ENCODE measurements around the gene MMP20. TPM values are rescaled to one million over a fixed set of nuclear protein-coding genes. Genes with fewer than 3 reads are reported as not detected.
"Not testable (repeated sequence)": the region's sequence is repeated elsewhere in the genome, so short reads cannot be mapped to it uniquely, and the experiment has no call there.

The MMP20 gene
- total RNA-seq, 8 experiments from 2014 or later = not detected

GRCh38 chr11:102639656-102640055 is 14.5 kb upstream of the MMP20 start:
- Histone ChIP-seq H3K4me3 (no peak overlapping the region), H3K4me1 (replicated peaks in 1 of 2) (peaks cover 0 to 12% of the 10 kb centered on the region in 2 donors), H3K27ac (no peak overlapping the region)
- no peak for ATAC-seq (replicated peaks in 6 of 8)
- in situ Hi-C loops (cut with MboI; ENCODE audit: low pct_unique_long_range_greater_than_20kb in 2 of 9, low sequenced_read_pairs in 9 of 9, unreplicated experiment in 9 of 9) = no loop called here

GRCh38 chr11:102637731-102638130 is 12.6 kb upstream of the MMP20 start:
- in situ Hi-C loops (cut with MboI; ENCODE audit: low pct_unique_long_range_greater_than_20kb in 2 of 9, low sequenced_read_pairs in 9 of 9, unreplicated experiment in 9 of 9) = no loop called here
- Histone ChIP-seq H3K4me1 (replicated peaks in 1 of 2) (peaks cover 0 to 10% of the 10 kb centered on the region in 2 donors), H3K4me3 (no peak overlapping the region), H3K27ac (no peak overlapping the region)
- 0 to 81% (median 63%) methylated on average over 1 to 5 of the region's 5 CpGs; no CpG with 5 or more reads in 3 of the 10 experiments for WGBS, 10 experiments
- peak in 4 of 8 experiments; percentile 19 to 51 (median 32) for ATAC-seq (replicated peaks in 6 of 8)

GRCh38 chr11:102633385-102634026 is 8.4 kb upstream of the MMP20 start:
- in situ Hi-C loops (cut with MboI; ENCODE audit: low pct_unique_long_range_greater_than_20kb in 2 of 9, low sequenced_read_pairs in 9 of 9, unreplicated experiment in 9 of 9) = no loop called here
- Histone ChIP-seq H3K27ac (no peak overlapping the region), H3K4me3 (no peak overlapping the region), H3K4me1 (replicated peaks in 1 of 2) (peaks cover 0 to 7% of the 10 kb centered on the region in 2 donors)
- no peak for ATAC-seq (replicated peaks in 6 of 8)
- 50 to 100% (median 86%) methylated on average over 1 to 6 of the region's 6 CpGs for WGBS, 10 experiments

- ATAC-seq (replicated peaks in 6 of 8) = no peak
- in situ Hi-C loops (cut with MboI; ENCODE audit: low pct_unique_long_range_greater_than_20kb in 2 of 9, low sequenced_read_pairs in 9 of 9, unreplicated experiment in 9 of 9) = no loop called here
- WGBS, 10 experiments = 63 to 100% (median 100%) methylated on average over 1 of the region's 1 CpG
These were observed 6.9 kb upstream of the MMP20 start for GRCh38 chr11:102632026-102632425.

GRCh38 chr11:102630598-102631448 is 5.7 kb upstream of the MMP20 start:
- WGBS, 10 experiments = 75 to 100% (median 98%) methylated on average over 1 to 6 of the region's 11 CpGs; no CpG with 5 or more reads in 2 of the 10 experiments
- H3K4me1 ChIP-seq (replicated peaks in 1 of 2) = no peaks in the 10 kb centered on the region
- no peak overlapping the region for H3K4me3 ChIP-seq
- H3K27ac ChIP-seq = no peak overlapping the region
- ATAC-seq (replicated peaks in 6 of 8) = peak in 2 of 8 experiments; percentile 42 to 48
- in situ Hi-C loops (cut with MboI; ENCODE audit: low pct_unique_long_range_greater_than_20kb in 2 of 9, low sequenced_read_pairs in 9 of 9, unreplicated experiment in 9 of 9) = no loop called here

More at GRCh38 chr11:102632026-102632425, 6.9 kb upstream of the MMP20 start:
- Histone ChIP-seq H3K27ac (no peak overlapping the region), H3K4me3 (no peak overlapping the region), H3K4me1 (replicated peaks in 1 of 2) (no peaks in the 10 kb centered on the region)

- in situ Hi-C loops (cut with MboI; ENCODE audit: low pct_unique_long_range_greater_than_20kb in 2 of 9, low sequenced_read_pairs in 9 of 9, unreplicated experiment in 9 of 9); H3K27ac ChIP-seq; H3K4me1 ChIP-seq (replicated peaks in 1 of 2); H3K4me3 ChIP-seq: not testable (repeated sequence)
- ATAC-seq (replicated peaks in 6 of 8) = peak in 1 of 8 experiments; percentile 60
- 43 to 100% (median 86%) methylated on average over 1 of the region's 1 CpG; no CpG with 5 or more reads in 3 of the 10 experiments for WGBS, 10 experiments
These were observed 4.8 kb upstream of the MMP20 start for GRCh38 chr11:102629908-102630307.

- Histone ChIP-seq H3K27ac (no peak overlapping the region), H3K4me3 (no peak overlapping the region), H3K4me1 (replicated peaks in 1 of 2) (no peaks in the 10 kb centered on the region)
- in situ Hi-C loops (cut with MboI; ENCODE audit: low pct_unique_long_range_greater_than_20kb in 2 of 9, low sequenced_read_pairs in 9 of 9, unreplicated experiment in 9 of 9) = no loop called here
- no peak for ATAC-seq (replicated peaks in 6 of 8)
- WGBS, 10 experiments = 0 to 100% (median 35%) methylated on average over 1 of the region's 1 CpG; no CpG with 5 or more reads in 2 of the 10 experiments
These were observed 1.5 kb upstream of the MMP20 start for GRCh38 chr11:102626676-102627075.

- 30 to 100% (median 84%) methylated on average over 1 to 5 of the region's 8 CpGs; no CpG with 5 or more reads in 3 of the 10 experiments for WGBS, 10 experiments
- Histone ChIP-seq H3K4me1 (replicated peaks in 1 of 2) (no peaks in the 10 kb centered on the region), H3K27ac (no peak overlapping the region), H3K4me3 (no peak overlapping the region)
- in situ Hi-C loops (cut with MboI; ENCODE audit: low pct_unique_long_range_greater_than_20kb in 2 of 9, low sequenced_read_pairs in 9 of 9, unreplicated experiment in 9 of 9) = loop anchor here in 1 of 9 experiments (25.0 kb wide), 1 partner anchor 262 kb away; no protein-coding TSS in a partner anchor
- no peak for ATAC-seq (replicated peaks in 6 of 8)
These were observed 1.1 kb downstream of the MMP20 start for GRCh38 chr11:102623998-102624397.

GRCh38 chr11:102623128-102623527 is 2.0 kb downstream of the MMP20 start:
- WGBS, 10 experiments = 33 to 100% (median 88%) methylated on average over 1 to 4 of the region's 5 CpGs; no CpG with 5 or more reads in 5 of the 10 experiments
- ATAC-seq (replicated peaks in 6 of 8) = no peak
- H3K4me1 ChIP-seq (replicated peaks in 1 of 2) = no peaks in the 10 kb centered on the region
- H3K27ac ChIP-seq = no peak overlapping the region
- H3K4me3 ChIP-seq = no peak overlapping the region
- in situ Hi-C loops (cut with MboI; ENCODE audit: low pct_unique_long_range_greater_than_20kb in 2 of 9, low sequenced_read_pairs in 9 of 9, unreplicated experiment in 9 of 9) = loop anchor here in 1 of 9 experiments (25.0 kb wide), 1 partner anchor 261 kb away; no protein-coding TSS in a partner anchor

GRCh38 chr11:102622258-102622657 is 2.9 kb downstream of the MMP20 start:
- no peak overlapping the region for H3K27ac ChIP-seq
- WGBS, 10 experiments = 61 to 94% (median 83%) methylated on average over 3 to 5 of the region's 5 CpGs; no CpG with 5 or more reads in 3 of the 10 experiments
- in situ Hi-C loops (cut with MboI; ENCODE audit: low pct_unique_long_range_greater_than_20kb in 2 of 9, low sequenced_read_pairs in 9 of 9, unreplicated experiment in 9 of 9) = loop anchor here in 1 of 9 experiments (25.0 kb wide), 1 partner anchor 260 kb away; no protein-coding TSS in a partner anchor

GRCh38 chr11:102620818-102621561 is 4.1 kb downstream of the MMP20 start:
- in situ Hi-C loops (cut with MboI; ENCODE audit: low pct_unique_long_range_greater_than_20kb in 2 of 9, low sequenced_read_pairs in 9 of 9, unreplicated experiment in 9 of 9) = loop anchor here in 1 of 9 experiments (25.0 kb wide), 1 partner anchor 259 kb away; no protein-coding TSS in a partner anchor
- H3K4me1 ChIP-seq (replicated peaks in 1 of 2) = peaks cover 6 to 7% of the 10 kb centered on the region in 2 donors
- peak in 2 of 8 experiments; percentile 85 to 95 for ATAC-seq (replicated peaks in 6 of 8)
- no peak overlapping the region for H3K4me3 ChIP-seq
- H3K27ac ChIP-seq = no peak overlapping the region
- WGBS, 10 experiments = 33 to 100% (median 93%) methylated on average over 1 to 8 of the region's 12 CpGs; no CpG with 5 or more reads in 2 of the 10 experiments

More at GRCh38 chr11:102622258-102622657, 2.9 kb downstream of the MMP20 start:
- Histone ChIP-seq H3K4me3 (no peak overlapping the region), H3K4me1 (replicated peaks in 1 of 2) (peaks cover 5 to 6% of the 10 kb centered on the region in 2 donors)
- ATAC-seq (replicated peaks in 6 of 8) = no peak

- no peak overlapping the region for H3K27ac ChIP-seq
- in situ Hi-C loops (cut with MboI; ENCODE audit: low pct_unique_long_range_greater_than_20kb in 2 of 9, low sequenced_read_pairs in 9 of 9, unreplicated experiment in 9 of 9) = loop anchor here in 1 of 9 experiments (25.0 kb wide), 1 partner anchor 258 kb away; no protein-coding TSS in a partner anchor
- peaks cover 6 to 7% of the 10 kb centered on the region in 2 donors for H3K4me1 ChIP-seq (replicated peaks in 1 of 2)
- no peak overlapping the region for H3K4me3 ChIP-seq
- ATAC-seq (replicated peaks in 6 of 8) = no peak
These were observed 5.0 kb downstream of the MMP20 start for GRCh38 chr11:102620179-102620578.

Data from motor neuron (in vitro differentiated cells).